MG63 (cell line): ENCODE data around the gene UBXN4. TPM values are rescaled to one million over a fixed set of nuclear protein-coding genes. Genes with fewer than 3 reads are reported as not detected.

Experiments used
- DNase-seq: peaks from one replicate; pipeline ENCODE4 v3.0.0-alpha.2; 2020
- H3K27me3 ChIP-seq: fragments of 250-450 bp; sonication (Bioruptor Pico); 2 replicates; pipeline ENCODE4 v1.5.1; 2020; ENCODE audit warnings: mild to moderate bottlenecking, moderate library complexity
- H3K36me3 ChIP-seq: fragments of 250-450 bp; sonication (Bioruptor Pico); 2 replicates; pipeline ENCODE4 v1.5.1; 2020; ENCODE audit warnings: mild to moderate bottlenecking, moderate library complexity
- H3K4me3 ChIP-seq: fragments of 250-450 bp; sonication (Bioruptor Pico); 2 replicates; pipeline ENCODE4 v1.5.1; 2020; ENCODE audit warnings: mild to moderate bottlenecking, moderate library complexity
- H3K9me3 ChIP-seq: fragments of 250-450 bp; sonication (Bioruptor Pico); 2 replicates; pipeline ENCODE4 v1.5.1; 2020; ENCODE audit warnings: mild to moderate bottlenecking, moderate library complexity
- total RNA-seq: library from RNA; depleted of rRNA; stranded (reverse); fragments of >200 nt; shearing (Covaris generic); gene quantifications from 2 replicates; pipeline ENCODE4 v1.2.3, GENCODE V29; 2014; ENCODE audit warnings: low replicate concordance; rRNA removed

UBXN4 gene
- total RNA-seq, 1 experiment from 2014 or later, result 46.3 TPM

GRCh38 chr2:135820003-135820618 lies 78.5 kb downstream of the UBXN4 start:
- H3K4me3 ChIP-seq, result no peak overlapping the region
- DNase-seq, result peak; percentile 54
- H3K27me3 ChIP-seq, result no peaks in the 10 kb centered on the region
- H3K9me3 ChIP-seq, result no peaks in the 10 kb centered on the region; the same call in 1 of the 2 replicates
- no peaks in the 10 kb centered on the region for H3K36me3 ChIP-seq

GRCh38 chr2:135821190-135821589 lies 79.5 kb downstream of the UBXN4 start:
- Histone ChIP-seq H3K4me3 (no peak overlapping the region), H3K9me3 (no peaks in the 10 kb centered on the region; the same call in 1 of the 2 replicates), H3K36me3 (no peaks in the 10 kb centered on the region), H3K27me3 (no peaks in the 10 kb centered on the region)
- DNase-seq, result no peak

GRCh38 chr2:135822855-135823254 lies 81.2 kb downstream of the UBXN4 start:
- H3K27me3 ChIP-seq, result no peaks in the 10 kb centered on the region
- no peaks in the 10 kb centered on the region; the same call in 1 of the 2 replicates for H3K9me3 ChIP-seq
- H3K4me3 ChIP-seq, result no peak overlapping the region
- no peak for DNase-seq
- H3K36me3 ChIP-seq, result no peaks in the 10 kb centered on the region

- no peak for DNase-seq
- Histone ChIP-seq H3K4me3 (no peak overlapping the region), H3K36me3 (no peaks in the 10 kb centered on the region), H3K9me3 (no peaks in the 10 kb centered on the region; the same call in 1 of the 2 replicates), H3K27me3 (no peaks in the 10 kb centered on the region)
Measured at GRCh38 chr2:135825131-135825530, 83.5 kb downstream of the UBXN4 start.

GRCh38 chr2:135825550-135826176 lies 84.0 kb downstream of the UBXN4 start:
- Histone ChIP-seq H3K27me3 (no peaks in the 10 kb centered on the region), H3K4me3 (no peak overlapping the region), H3K9me3 (no peaks in the 10 kb centered on the region; the same call in 1 of the 2 replicates), H3K36me3 (no peaks in the 10 kb centered on the region)
- DNase-seq, result no peak

- no peak for DNase-seq
- Histone ChIP-seq H3K27me3 (no peaks in the 10 kb centered on the region), H3K4me3 (no peak overlapping the region), H3K36me3 (no peaks in the 10 kb centered on the region), H3K9me3 (no peaks in the 10 kb centered on the region; the same call in 1 of the 2 replicates)
Measured at GRCh38 chr2:135826544-135826943, 84.9 kb downstream of the UBXN4 start.

- Histone ChIP-seq H3K36me3 (no peaks in the 10 kb centered on the region), H3K9me3 (no peaks in the 10 kb centered on the region), H3K4me3 (no peak overlapping the region), H3K27me3 (no peaks in the 10 kb centered on the region)
- DNase-seq, result no peak
Measured at GRCh38 chr2:135829378-135830135, 87.9 kb downstream of the UBXN4 start.

- DNase-seq, result no peak
- H3K36me3 ChIP-seq, result no peaks in the 10 kb centered on the region; the same call in 1 of the 2 replicates
- H3K4me3 ChIP-seq, result no peak overlapping the region
- no peaks in the 10 kb centered on the region for H3K9me3 ChIP-seq
- no peaks in the 10 kb centered on the region for H3K27me3 ChIP-seq
Measured at GRCh38 chr2:135831180-135831812, 89.6 kb downstream of the UBXN4 start.

- H3K9me3 ChIP-seq, result no peaks in the 10 kb centered on the region
- no peaks in the 10 kb centered on the region; the same call in 1 of the 2 replicates for H3K36me3 ChIP-seq
- no peak overlapping the region for H3K4me3 ChIP-seq
- H3K27me3 ChIP-seq, result no peaks in the 10 kb centered on the region
- no peak for DNase-seq
Measured at GRCh38 chr2:135832891-135833290, 91.2 kb downstream of the UBXN4 start.

Other genes starting within 250 kb of the UBXN4 start
- 4.5 and 7.1 TPM in 2 replicates for gene ZRANB3, start 210.6 kb upstream of the UBXN4 start, total RNA-seq
- 6.1 and 35.0 TPM in 2 replicates for gene R3HDM1, start 210.4 kb upstream of the UBXN4 start, total RNA-seq
- not detected in 2 replicates for gene LCT, start 95.3 kb downstream of the UBXN4 start, total RNA-seq
- 57.0 and 57.1 TPM in 2 replicates for gene MCM6, start 134.6 kb downstream of the UBXN4 start, total RNA-seq
- 107 and 135 TPM in 2 replicates for gene DARS1, start 243.8 kb downstream of the UBXN4 start, total RNA-seq